Transverse colon (tissue), 3 donors: ENCODE results near the gene ALB.

Experiments used
- POLR2A ChIP-seq: fragments of 450-650 bp; IDR thresholded peaks from one replicate; pipeline ENCODE4 v1.6.1; 2016; ENCODE audit warnings: antibody characterized with exemption, mild to moderate bottlenecking, moderate library complexity
- TF ChIP-seq, protein P1 (sequence below), 5 experiments: fragments of 200-600 bp in 3 of 5; fragments of 450-650 bp in 2 of 5; sonication (generic) in 3 of 5; IDR thresholded peaks; 1 replicate in 2 of 5; 2 replicates in 3 of 5; pipeline ENCODE4 v1.5.1; 2016 to 2017; ENCODE audit warnings: antibody characterized with exemption in 5 of 5, inconsistent platforms in 3 of 5, mild to moderate bottlenecking in 2 of 5, moderate library complexity in 1 of 5

GRCh38 chr4:73426666-73427065, 22.6 kb downstream of the ALB start:
- TF ChIP-seq, protein P1, sequence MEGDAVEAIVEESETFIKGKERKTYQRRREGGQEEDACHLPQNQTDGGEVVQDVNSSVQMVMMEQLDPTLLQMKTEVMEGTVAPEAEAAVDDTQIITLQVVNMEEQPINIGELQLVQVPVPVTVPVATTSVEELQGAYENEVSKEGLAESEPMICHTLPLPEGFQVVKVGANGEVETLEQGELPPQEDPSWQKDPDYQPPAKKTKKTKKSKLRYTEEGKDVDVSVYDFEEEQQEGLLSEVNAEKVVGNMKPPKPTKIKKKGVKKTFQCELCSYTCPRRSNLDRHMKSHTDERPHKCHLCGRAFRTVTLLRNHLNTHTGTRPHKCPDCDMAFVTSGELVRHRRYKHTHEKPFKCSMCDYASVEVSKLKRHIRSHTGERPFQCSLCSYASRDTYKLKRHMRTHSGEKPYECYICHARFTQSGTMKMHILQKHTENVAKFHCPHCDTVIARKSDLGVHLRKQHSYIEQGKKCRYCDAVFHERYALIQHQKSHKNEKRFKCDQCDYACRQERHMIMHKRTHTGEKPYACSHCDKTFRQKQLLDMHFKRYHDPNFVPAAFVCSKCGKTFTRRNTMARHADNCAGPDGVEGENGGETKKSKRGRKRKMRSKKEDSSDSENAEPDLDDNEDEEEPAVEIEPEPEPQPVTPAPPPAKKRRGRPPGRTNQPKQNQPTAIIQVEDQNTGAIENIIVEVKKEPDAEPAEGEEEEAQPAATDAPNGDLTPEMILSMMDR (IDR thresholded peaks at IDR 0.05) = no peak
- no peak for TF ChIP-seq POLR2A
